ENCODE measurements around the gene RNF146.
"Not testable (repeated sequence)": the region's sequence is repeated elsewhere in the genome, so short reads cannot be mapped to it uniquely, and the experiment has no call there.

Gene RNF146, protein sequence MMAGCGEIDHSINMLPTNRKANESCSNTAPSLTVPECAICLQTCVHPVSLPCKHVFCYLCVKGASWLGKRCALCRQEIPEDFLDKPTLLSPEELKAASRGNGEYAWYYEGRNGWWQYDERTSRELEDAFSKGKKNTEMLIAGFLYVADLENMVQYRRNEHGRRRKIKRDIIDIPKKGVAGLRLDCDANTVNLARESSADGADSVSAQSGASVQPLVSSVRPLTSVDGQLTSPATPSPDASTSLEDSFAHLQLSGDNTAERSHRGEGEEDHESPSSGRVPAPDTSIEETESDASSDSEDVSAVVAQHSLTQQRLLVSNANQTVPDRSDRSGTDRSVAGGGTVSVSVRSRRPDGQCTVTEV

DNA sequence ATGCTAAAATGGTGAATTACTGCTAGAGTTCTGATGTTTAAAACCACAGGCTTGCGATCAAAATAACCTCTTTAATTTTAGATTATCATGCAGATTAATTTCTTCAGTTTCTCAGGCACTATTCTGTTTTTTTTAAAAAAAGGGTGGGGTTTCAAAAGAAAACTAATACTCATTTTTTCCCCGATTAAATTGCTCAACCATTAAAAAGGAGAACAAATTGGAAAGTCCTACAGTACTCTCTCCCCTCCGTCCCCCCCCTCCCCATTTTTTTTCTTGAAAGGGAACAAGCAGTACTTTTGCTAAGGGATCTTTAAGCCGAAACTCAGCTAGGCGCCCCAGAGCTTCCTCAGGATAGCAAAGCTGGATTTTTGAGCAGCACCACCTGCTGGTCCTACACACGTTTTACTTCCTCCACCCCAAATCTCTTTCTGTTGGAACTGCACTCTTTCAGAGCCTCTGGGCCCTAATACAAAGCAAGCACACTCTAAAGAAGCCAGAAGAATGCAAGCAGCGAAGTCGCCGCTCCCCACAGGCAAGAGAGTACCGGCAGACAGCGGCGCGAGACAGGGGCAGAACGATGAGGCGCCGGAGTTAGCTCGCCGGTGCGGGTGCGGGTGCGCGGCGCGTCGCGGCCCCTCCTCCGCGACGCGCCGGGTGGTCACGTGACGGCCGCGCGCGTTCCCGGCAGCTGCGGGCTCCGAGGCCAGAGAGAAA, at the start of gene RNF146:
Gene RNF146 (plus strand): TSS at position 687 of the 714 bp plus-strand sequence. CDS start 13,475 bp downstream, outside the sequence.
- peak; percentile 74 for DNase-seq

- no peak for DNase-seq
Observed at GRCh38 chr6:127219869-127220268, 46.8 kb upstream of the RNF146 start.

DNA sequence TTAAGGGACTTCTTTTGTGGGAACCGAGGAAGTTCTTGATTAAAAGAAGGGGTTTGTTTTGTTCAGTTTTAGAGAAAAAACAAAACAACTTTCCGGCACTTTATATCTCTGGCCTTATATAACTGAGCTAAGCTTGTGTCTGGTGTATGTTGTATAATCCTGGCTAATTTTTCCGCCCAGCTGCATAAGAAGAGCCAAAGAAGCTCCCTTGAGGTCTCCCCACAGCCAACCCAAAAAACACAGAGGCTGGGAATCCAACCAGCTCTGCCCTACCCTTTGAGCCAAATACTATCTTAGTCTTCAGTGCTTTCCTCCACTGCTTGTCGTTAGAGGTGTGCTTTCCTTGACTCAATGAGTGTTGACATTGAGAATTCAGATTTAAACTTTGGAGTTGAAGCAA, 45.5 kb upstream of the RNF146 start:
- no peak for DNase-seq

DNA sequence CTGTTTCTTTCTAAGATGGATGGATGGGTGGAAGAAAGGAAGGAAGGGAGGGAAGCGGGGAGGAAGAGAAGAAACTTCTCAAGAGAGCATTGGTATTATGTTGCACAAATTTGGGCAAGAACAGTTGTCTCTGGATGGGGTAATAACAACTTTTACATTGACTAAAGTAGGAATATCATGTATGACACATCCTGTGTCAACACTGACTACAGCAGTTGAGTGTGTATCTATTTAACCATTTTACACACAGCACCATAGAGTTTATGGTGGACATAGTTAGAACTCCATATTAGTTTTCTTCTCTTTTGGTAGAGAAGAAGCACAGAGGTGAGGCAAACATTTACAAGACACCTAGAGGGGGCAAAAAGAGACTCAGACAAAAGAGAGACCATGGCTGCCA, 44.2 kb upstream of the RNF146 start:
- DNase-seq: no peak

GRCh38 chr6:127225497-127225896, 41.2 kb upstream of the RNF146 start:
- DNase-seq: no peak

DNA sequence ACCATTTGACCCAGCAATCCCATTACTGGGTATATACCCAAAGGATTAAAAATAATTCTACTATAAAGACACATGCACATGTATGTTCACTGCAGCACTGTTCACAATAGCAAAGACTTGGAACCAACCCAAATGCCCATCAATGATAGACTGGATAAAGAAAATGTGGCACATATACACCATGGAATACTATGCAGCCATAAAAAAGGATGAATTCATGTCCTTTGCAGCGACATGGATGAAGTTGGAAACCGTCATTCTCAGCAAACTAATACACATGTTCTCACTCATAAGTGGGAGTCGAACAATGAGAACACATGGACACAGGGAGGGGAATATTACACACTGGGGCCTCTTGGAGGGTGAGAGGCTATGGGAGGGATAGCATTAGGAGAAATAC, 32.8 kb upstream of the RNF146 start:
- not testable (repeated sequence) for DNase-seq

DNA sequence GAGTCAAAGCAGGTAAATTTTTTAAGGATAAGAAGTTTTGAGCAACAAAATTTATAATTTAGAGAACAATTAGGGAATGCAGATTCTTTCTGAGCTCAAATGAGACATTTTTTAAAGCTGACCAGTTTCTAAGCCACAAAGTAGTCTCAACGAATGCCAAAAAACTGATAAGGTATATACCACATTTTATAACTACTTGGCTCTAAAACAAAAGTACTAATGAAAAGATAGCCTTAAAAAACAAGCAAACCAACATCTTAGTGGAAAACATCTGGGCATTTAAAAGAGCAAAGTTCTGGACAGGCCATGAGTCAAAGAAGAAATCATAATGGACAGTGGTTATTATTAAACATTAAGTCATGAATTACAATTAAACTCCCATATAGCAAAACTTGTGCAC, 23.2 kb upstream of the RNF146 start:
- no peak for DNase-seq

- no peak for DNase-seq
Observed at GRCh38 chr6:127247114-127248096, 19.3 kb upstream of the RNF146 start.

GRCh38 chr6:127249621-127250020, 17.0 kb upstream of the RNF146 start:
- DNase-seq: no peak

- DNase-seq: no peak
Observed at GRCh38 chr6:127255286-127255685, 11.4 kb upstream of the RNF146 start.

- no peak for DNase-seq
Observed at GRCh38 chr6:127262896-127263295, 3.8 kb upstream of the RNF146 start.

DNA sequence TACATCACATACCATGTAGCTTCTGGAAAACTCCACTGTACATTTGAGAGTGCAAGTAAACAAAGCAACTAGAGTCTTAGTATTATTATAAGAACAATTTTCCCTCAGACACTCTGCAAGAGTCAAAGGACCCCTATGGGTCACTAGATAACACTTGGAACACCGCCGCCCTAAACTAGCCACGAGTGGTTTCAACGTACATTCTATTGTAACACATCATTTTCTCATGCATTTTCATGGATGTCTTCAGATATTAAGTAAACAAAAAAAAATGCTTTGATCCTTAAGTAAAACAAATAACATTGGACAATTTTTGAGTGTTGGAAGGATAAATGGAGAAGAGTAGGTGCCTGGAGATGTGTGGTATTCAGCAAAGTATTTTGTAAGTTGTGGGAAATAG, 3.2 kb upstream of the RNF146 start:
- DNase-seq: no peak

GRCh38 chr6:127266892-127267645, 405 bp downstream of the RNF146 start:
- DNase-seq: peak; percentile 54

DNA sequence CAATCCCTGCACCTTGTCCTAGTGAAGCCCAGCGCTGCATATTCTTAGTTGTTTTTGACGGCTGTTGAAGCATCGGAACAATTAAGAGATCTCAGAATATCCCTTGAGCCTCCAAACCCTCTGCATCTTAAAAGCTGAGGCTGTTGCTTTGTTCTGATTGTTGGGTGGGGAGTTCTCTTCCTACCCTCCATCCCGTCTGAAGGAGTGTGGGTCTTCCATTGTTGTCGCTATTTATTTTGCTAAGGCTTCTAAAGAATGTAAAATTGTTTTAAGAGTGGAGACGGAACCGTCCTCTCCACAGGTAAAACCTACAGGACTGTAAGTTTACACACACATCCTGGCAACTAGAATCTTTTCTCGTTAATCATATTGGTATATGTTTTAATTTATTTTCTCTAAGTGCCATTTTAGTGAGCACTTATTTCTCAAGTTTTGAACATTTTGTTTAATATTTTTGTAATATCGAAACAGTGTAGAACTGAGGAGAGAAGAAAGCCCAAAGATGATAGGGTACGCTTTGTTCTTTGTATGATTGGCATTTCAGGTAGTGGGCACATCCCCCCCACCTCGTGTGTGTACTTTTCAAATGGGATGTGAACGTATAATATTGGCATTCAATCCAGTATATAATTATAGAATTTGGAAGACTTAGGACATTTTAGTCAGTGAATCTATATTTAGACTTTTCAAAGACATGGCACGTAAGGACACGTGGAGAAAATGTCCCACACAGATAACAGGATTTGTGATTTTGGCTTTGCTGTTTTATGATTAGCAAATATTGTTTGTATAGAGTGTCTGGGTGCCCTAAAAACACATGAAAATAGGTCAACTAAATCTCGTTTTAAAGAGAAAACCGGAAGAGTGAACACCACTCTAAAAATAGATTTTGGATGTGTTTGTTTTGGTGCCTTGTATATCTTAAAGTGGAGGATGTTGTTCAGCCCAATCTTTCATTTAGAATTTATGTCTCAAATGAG, 1.3 kb downstream of the RNF146 start:
- DNase-seq: no peak

DNA sequence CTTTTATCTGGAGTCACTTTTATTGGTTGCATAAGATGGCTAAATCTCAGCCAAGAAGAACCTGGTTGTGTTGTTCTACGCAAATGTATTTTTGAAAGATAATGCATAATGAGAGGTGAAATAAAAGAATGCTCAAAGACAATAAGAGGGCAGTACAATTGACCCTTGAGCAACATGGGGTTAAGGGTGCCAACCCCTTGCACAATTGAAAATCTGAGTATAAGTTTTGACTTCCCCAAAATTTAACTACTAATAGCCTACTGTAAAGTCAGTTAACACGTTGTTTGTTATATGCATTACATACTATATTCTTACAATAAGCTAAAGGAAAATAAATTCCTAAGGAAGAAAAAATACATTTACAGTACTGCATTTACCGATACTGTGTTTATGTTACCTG, 5.9 kb downstream of the RNF146 start:
- DNase-seq: no peak

DNA sequence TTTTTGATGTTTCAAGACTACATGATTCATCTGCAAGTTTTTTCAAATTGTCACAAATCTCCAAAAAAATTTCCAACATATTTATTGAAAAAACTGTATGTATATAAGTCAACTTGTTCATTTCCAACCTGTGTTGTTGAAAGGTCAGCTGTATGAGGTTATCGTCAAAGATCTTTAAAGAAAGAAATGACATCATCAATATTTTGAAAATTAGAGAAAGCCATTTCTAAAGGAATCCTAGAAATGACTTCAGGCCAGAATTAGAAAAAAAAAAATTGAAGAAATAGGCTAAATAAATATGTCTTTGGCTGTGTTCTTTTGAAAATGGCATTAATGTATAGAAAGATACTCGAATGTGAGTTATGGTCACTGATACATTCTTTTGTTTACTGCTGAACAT, 6.8 kb downstream of the RNF146 start:
- no peak for DNase-seq

GRCh38 chr6:127276331-127276730, 9.7 kb downstream of the RNF146 start:
- DNase-seq: no peak

GRCh38 chr6:127277878-127278843, 11.5 kb downstream of the RNF146 start:
- DNase-seq: no peak

DNA sequence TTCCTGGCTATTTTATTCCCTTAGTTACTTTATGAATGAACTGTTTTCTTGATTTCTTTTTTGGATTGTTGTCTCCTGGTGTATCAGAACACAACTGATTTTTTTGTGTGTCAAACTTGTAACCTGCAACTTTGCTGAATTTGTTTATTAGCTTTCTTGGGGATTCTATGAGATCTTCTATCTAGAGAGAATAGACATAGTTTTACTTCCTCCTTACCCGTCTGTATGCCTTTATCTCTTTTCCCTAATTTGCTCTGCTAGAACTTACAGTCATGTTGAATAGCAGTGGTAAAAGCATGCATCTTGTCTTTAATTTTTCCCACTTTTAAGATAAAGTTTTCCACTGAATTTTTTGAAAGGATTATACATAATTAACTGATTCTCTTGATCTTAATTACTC, 13.2 kb downstream of the RNF146 start:
- DNase-seq: no peak

- no peak for DNase-seq
Observed at GRCh38 chr6:127282184-127282583, 15.5 kb downstream of the RNF146 start.
